ENCODE measurements around the gene DDR2.

Gene DDR2

DNA sequence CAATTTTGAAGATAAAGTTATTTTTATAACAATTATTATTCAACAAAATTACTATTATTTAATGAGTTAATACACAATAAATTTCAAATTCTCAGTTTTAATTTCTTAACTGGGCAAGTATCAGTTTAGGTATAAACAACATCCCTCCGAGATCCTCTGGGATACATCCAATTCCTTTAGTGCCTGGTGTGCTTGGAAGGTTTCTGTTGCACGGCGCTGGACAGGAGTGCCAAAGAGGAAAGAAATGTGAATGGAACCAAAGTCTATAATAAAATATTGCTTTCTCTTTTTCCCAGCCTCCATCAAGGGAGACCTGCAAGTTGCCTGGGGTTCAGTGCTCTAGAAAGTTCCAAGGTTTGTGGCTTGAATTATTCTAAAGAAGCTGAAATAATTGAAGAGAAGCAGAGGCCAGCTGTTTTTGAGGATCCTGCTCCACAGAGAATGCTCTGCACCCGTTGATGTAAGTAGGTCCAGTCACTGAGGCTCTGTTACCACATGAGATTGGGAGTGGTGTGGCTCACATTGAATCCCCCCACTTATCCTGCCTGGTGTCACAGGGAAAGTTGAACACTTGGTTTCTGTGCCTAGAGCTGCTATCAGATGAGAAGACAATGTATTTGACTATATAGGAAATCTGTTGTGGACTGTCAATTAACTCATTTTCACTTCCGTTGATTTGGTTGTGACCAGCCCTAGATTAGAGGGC is 22.8 kb downstream of the DDR2 start:
- no peak overlapping the region for H3K27ac ChIP-seq
- H3K4me3 ChIP-seq (ENCODE audit: low read depth in 1 of 2, low read length in 1 of 2): no peak overlapping the region
- no peaks in the 10 kb centered on the region for H3K36me3 ChIP-seq
- H3K9me3 ChIP-seq: no peaks in the 10 kb centered on the region
- H3K27me3 ChIP-seq: no peaks in the 10 kb centered on the region
- TF ChIP-seq CTCF (IDR thresholded peaks at IDR 0.05): no peak
- H3K4me1 ChIP-seq (ENCODE audit: control insufficient read depth in 1 of 2, insufficient read depth in 1 of 2, low read depth in 1 of 2, low read length in 1 of 2): no peaks in the 10 kb centered on the region

GRCh38 chr1:162656266-162656665 is 24.0 kb downstream of the DDR2 start:
- no peak for TF ChIP-seq CTCF (IDR thresholded peaks at IDR 0.05)
- no peaks in the 10 kb centered on the region for H3K27me3 ChIP-seq
- no peaks in the 10 kb centered on the region for H3K4me1 ChIP-seq (ENCODE audit: control insufficient read depth in 1 of 2, insufficient read depth in 1 of 2, low read depth in 1 of 2, low read length in 1 of 2)
- H3K4me3 ChIP-seq (ENCODE audit: low read depth in 1 of 2, low read length in 1 of 2): no peak overlapping the region
- H3K9me3 ChIP-seq: no peaks in the 10 kb centered on the region
- H3K36me3 ChIP-seq: no peaks in the 10 kb centered on the region
- no peak overlapping the region for H3K27ac ChIP-seq

DNA sequence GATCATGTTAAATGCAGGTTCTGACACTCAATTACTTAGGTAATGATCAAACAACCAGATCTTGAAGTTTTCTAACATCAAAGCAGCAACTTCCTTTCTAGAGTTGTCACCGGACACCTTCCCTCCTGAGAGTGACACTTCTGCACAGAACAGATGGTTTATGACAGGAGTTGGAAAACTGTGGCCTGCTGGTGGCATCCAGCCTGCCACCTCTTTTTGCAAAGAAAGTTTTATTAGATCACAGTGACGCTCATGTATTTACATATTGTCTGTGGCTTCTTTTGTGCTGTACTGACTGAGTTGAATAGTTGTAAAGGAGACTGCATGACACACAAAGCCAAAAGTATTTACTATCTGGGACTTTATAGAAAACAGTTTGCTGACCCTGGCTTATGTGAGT is 28.3 kb downstream of the DDR2 start:
- Histone ChIP-seq H3K4me1 (ENCODE audit: control insufficient read depth in 1 of 2, insufficient read depth in 1 of 2, low read depth in 1 of 2, low read length in 1 of 2) (no peaks in the 10 kb centered on the region), H3K9me3 (no peaks in the 10 kb centered on the region), H3K4me3 (ENCODE audit: low read depth in 1 of 2, low read length in 1 of 2) (no peak overlapping the region), H3K27ac (no peak overlapping the region), H3K27me3 (peaks cover 33% of the 10 kb centered on the region), H3K36me3 (no peaks in the 10 kb centered on the region)
- no peak for TF ChIP-seq CTCF (IDR thresholded peaks at IDR 0.05)

- Histone ChIP-seq H3K27ac (no peak overlapping the region), H3K4me3 (ENCODE audit: low read depth in 1 of 2, low read length in 1 of 2) (no peak overlapping the region), H3K9me3 (no peaks in the 10 kb centered on the region), H3K36me3 (no peaks in the 10 kb centered on the region), H3K27me3 (peaks cover 40% of the 10 kb centered on the region), H3K4me1 (ENCODE audit: control insufficient read depth in 1 of 2, insufficient read depth in 1 of 2, low read depth in 1 of 2, low read length in 1 of 2) (no peaks in the 10 kb centered on the region)
- TF ChIP-seq CTCF (IDR thresholded peaks at IDR 0.05): no peak
Observed at GRCh38 chr1:162661336-162661735, 29.1 kb downstream of the DDR2 start.

GRCh38 chr1:162662013-162662412 is 29.7 kb downstream of the DDR2 start:
- no peak overlapping the region for H3K27ac ChIP-seq
- no peaks in the 10 kb centered on the region for H3K36me3 ChIP-seq
- TF ChIP-seq CTCF (IDR thresholded peaks at IDR 0.05): no peak
- H3K4me3 ChIP-seq (ENCODE audit: low read depth in 1 of 2, low read length in 1 of 2): no peak overlapping the region
- H3K27me3 ChIP-seq: peaks cover 42% of the 10 kb centered on the region
- H3K4me1 ChIP-seq (ENCODE audit: control insufficient read depth in 1 of 2, insufficient read depth in 1 of 2, low read depth in 1 of 2, low read length in 1 of 2): no peaks in the 10 kb centered on the region
- H3K9me3 ChIP-seq: no peaks in the 10 kb centered on the region

Data from neutrophil (primary cell).